T-helper 17 cell (primary cell): Measurements from ENCODE around the gene HRH4. TPM values are rescaled to one million over a fixed set of nuclear protein-coding genes. Genes with fewer than 3 reads are reported as not detected.

Experiments used
- ATAC-seq: fragments of 150-1000 bp; cut with Tn5 transposase; 2 replicates; pipeline ENCODE4 v1.10.0; 2021; ENCODE audit warnings: mild to moderate bottlenecking, moderate library complexity
- DNase-seq, 3 donors: peaks; one replicate each; pipeline versions ENCODE4 v3.0.0 to v3.0.0-alpha.2; 2020 to 2021
- H3K9me3 ChIP-seq: one replicate; pipeline ENCODE4 v1.7.0; 2013; ENCODE audit warnings: low read length, mild to moderate bottlenecking; ENCODE audit not compliant: control insufficient read depth, poor library complexity, severe bottlenecking
- H3K27ac Mint-ChIP-seq: one replicate; pipeline ENCODE4 v1.8.0; 2022; ENCODE audit warnings: mild to moderate bottlenecking, moderate library complexity, mixed read lengths
- H3K27me3 Mint-ChIP-seq: one replicate; pipeline ENCODE4 v1.8.0; 2022; ENCODE audit warnings: mixed read lengths
- H3K36me3 Mint-ChIP-seq: one replicate; pipeline ENCODE4 v1.8.0; 2022; ENCODE audit warnings: low read depth, mixed read lengths
- H3K4me1 Mint-ChIP-seq: one replicate; pipeline ENCODE4 v1.8.0; 2022; ENCODE audit warnings: mild to moderate bottlenecking, mixed read lengths
- H3K4me3 Mint-ChIP-seq: one replicate; pipeline ENCODE4 v1.8.0; 2022; ENCODE audit warnings: mild to moderate bottlenecking, moderate library complexity, mixed read lengths
- total RNA-seq, 4 donors: library from RNA in 2 of 4; stranded (reverse) in 2 of 4; gene quantifications; one replicate each; pipeline ENCODE4 v1.2.3 and lab custom pipeline; 2022 to 2026

HRH4 gene, protein sequence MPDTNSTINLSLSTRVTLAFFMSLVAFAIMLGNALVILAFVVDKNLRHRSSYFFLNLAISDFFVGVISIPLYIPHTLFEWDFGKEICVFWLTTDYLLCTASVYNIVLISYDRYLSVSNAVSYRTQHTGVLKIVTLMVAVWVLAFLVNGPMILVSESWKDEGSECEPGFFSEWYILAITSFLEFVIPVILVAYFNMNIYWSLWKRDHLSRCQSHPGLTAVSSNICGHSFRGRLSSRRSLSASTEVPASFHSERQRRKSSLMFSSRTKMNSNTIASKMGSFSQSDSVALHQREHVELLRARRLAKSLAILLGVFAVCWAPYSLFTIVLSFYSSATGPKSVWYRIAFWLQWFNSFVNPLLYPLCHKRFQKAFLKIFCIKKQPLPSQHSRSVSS
- total RNA-seq (1 to 10 TPM; 3.2 to 8.5 TPM), total RNA-seq (lab: John Stamatoyannopoulos, UW) (5.1 to 10.2 reads per million in 2 donors)

DNA sequence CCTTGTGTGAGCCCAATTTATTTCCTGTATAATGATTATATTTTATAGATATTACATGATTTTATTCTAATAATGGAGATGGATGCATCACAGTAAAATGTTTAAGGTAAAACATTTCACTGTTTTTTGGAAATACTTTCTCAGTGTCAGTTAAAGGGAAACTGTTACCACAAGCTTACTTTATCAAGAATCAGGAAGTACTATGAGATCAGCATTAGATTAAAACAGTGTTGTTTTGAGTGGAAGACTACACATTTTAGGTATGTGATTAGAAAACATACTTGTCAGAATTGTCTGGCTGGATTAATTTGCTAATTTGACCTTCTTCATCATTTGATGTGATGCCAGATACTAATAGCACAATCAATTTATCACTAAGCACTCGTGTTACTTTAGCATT is at the start of gene HRH4:
HRH4 (plus strand) TSS at position 250 of the 400 bp plus-strand sequence; CDS start at position 342, 92 bp downstream.
- H3K27me3 Mint-ChIP-seq = no peaks in the 10 kb centered on the region
- H3K9me3 ChIP-seq = no peaks in the 10 kb centered on the region
- DNase-seq = no peak
- H3K4me3 Mint-ChIP-seq = peak within 1 kb of the TSS; percentile 90
- peaks cover 23% of the 10 kb centered on the region for H3K4me1 Mint-ChIP-seq
- H3K36me3 Mint-ChIP-seq = peaks cover 7% of the 10 kb centered on the region
- peak within 1 kb of the TSS; percentile 84 for H3K27ac Mint-ChIP-seq
- ATAC-seq = peak; percentile 57

- Mint-ChIP-seq H3K4me3 (no peak overlapping the region), H3K27me3 (peaks cover 11% of the 10 kb centered on the region), H3K4me1 (no peaks in the 10 kb centered on the region), H3K36me3 (no peaks in the 10 kb centered on the region), H3K27ac (no peak overlapping the region)
- DNase-seq = no peak
- no peaks in the 10 kb centered on the region for H3K9me3 ChIP-seq
- ATAC-seq = no peak
Measured at GRCh38 chr18:24413148-24413547, 47.3 kb upstream of the HRH4 start.

DNA sequence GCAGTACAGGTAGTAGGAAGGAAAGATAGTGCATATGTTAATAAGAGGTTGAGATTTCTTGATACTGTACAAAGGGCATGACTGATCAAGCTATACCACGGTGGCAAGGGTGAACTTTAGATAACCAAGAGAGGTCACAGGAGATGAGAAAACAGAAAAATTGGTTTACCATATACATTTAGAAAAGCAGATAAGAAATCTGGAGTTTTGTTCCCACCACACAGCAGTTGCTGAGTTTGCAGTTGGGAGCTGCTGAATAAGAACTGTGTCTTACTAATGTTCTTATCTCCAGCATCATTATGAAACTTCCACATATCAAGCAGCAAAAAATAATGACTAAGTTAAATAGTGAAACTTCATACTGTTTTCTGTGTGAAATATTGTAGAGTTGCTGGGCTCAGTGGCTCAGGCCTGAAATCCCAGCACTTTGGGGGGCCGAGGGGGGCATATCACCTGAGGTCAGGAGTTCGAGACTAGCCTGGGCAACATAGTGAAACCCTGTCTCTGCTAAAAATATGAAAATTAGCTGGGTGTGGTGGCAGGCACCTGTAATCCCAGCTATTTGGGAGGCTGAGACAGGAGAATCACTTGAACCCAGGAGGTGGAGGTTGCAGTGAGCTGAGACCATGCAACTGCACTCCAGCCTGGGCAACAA is 46.0 kb upstream of the HRH4 start:
- H3K4me1 Mint-ChIP-seq = no peaks in the 10 kb centered on the region
- no peaks in the 10 kb centered on the region for H3K9me3 ChIP-seq
- H3K27ac Mint-ChIP-seq = no peak overlapping the region
- H3K4me3 Mint-ChIP-seq = no peak overlapping the region
- no peak for DNase-seq
- peaks cover 4% of the 10 kb centered on the region for H3K36me3 Mint-ChIP-seq
- peaks cover 16% of the 10 kb centered on the region for H3K27me3 Mint-ChIP-seq
- ATAC-seq = no peak

- peaks cover 4% of the 10 kb centered on the region for H3K36me3 Mint-ChIP-seq
- no peak overlapping the region for H3K4me3 Mint-ChIP-seq
- no peak overlapping the region for H3K27ac Mint-ChIP-seq
- peaks cover 19% of the 10 kb centered on the region for H3K27me3 Mint-ChIP-seq
- H3K4me1 Mint-ChIP-seq = no peaks in the 10 kb centered on the region
- H3K9me3 ChIP-seq = no peaks in the 10 kb centered on the region
- DNase-seq (no peak), ATAC-seq (no peak)
Measured at GRCh38 chr18:24417480-24417879, 43.0 kb upstream of the HRH4 start.

- Mint-ChIP-seq H3K27ac (no peak overlapping the region), H3K36me3 (peaks cover 9% of the 10 kb centered on the region), H3K4me3 (no peak overlapping the region), H3K27me3 (peaks cover 37% of the 10 kb centered on the region), H3K4me1 (no peaks in the 10 kb centered on the region)
- ATAC-seq = no peak
- no peaks in the 10 kb centered on the region for H3K9me3 ChIP-seq
- DNase-seq = no peak
Measured at GRCh38 chr18:24420551-24420950, 39.9 kb upstream of the HRH4 start.

GRCh38 chr18:24421831-24422230 is 38.6 kb upstream of the HRH4 start:
- no peaks in the 10 kb centered on the region for H3K9me3 ChIP-seq
- no peak for DNase-seq
- H3K4me1 Mint-ChIP-seq = peaks cover 1% of the 10 kb centered on the region
- peaks cover 11% of the 10 kb centered on the region for H3K36me3 Mint-ChIP-seq
- no peak overlapping the region for H3K27ac Mint-ChIP-seq
- peaks cover 37% of the 10 kb centered on the region for H3K27me3 Mint-ChIP-seq
- ATAC-seq = no peak
- H3K4me3 Mint-ChIP-seq = no peak overlapping the region

- peaks cover 13% of the 10 kb centered on the region for H3K4me1 Mint-ChIP-seq
- DNase-seq = no peak
- peaks cover 8% of the 10 kb centered on the region for H3K36me3 Mint-ChIP-seq
- ATAC-seq = no peak
- H3K9me3 ChIP-seq = no peaks in the 10 kb centered on the region
- H3K27me3 Mint-ChIP-seq = peaks cover 27% of the 10 kb centered on the region
- peak overlapping the region; percentile 84 for H3K4me3 Mint-ChIP-seq
- no peak overlapping the region for H3K27ac Mint-ChIP-seq
Measured at GRCh38 chr18:24426073-24426397, 34.4 kb upstream of the HRH4 start.

DNA sequence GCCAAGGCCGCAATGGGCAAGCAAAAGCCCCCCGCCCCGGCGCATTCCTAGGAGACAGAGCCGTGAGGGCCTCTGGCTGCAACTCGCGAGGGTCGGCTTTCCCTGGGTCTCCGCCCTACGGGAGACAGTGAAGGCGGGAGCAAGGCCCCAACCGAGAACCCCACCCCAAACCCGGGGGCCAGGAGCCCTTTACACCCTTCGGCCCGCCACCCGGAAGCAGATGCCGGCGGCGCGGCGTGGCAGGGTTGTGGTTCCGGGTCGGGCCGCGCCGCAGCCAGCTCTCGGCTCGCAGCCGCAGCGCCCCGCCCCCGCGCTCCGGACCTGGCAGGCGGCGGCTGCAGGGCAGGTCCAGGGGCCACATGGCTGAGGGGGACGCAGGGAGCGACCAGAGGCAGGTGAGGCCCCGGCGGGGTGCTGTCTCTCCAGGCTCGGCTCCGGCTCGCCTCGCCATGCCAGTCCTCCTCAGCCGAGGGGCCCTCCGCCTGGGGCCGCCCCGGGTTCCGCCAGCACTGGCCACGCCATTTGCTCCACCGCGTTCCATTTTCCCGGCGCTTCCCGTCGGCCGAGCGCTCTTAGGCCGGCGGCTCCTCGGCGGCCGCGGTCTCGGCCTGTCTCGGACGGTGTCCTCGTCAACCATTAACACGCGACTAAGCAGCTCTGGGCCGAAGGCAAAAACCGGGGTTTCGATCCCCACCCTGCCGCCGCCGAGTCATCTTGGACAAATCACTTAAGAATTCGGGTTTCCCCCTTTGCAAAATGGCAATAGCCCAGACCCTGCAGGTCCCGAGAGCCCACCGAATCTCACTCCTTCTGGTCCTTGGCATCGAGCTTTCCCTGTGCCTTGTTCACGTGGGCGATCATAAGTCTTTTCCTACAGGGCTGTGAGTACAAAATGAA is 33.8 kb upstream of the HRH4 start, which contains the start of gene IMPACT:
IMPACT (plus strand) TSS at position 273 of the 897 bp plus-strand sequence; CDS start at position 360, 87 bp downstream.
- ATAC-seq = peak; percentile 94
- Mint-ChIP-seq H3K4me3 (peak within 1 kb of the TSS; percentile 84), H3K27me3 (peaks cover 26% of the 10 kb centered on the region), H3K36me3 (peaks cover 10% of the 10 kb centered on the region), H3K4me1 (peaks cover 13% of the 10 kb centered on the region), H3K27ac (peak within 1 kb of the TSS; percentile 91)
- DNase-seq = peak; percentile 67 to 78 (median 70)
- H3K9me3 ChIP-seq = no peaks in the 10 kb centered on the region

DNA sequence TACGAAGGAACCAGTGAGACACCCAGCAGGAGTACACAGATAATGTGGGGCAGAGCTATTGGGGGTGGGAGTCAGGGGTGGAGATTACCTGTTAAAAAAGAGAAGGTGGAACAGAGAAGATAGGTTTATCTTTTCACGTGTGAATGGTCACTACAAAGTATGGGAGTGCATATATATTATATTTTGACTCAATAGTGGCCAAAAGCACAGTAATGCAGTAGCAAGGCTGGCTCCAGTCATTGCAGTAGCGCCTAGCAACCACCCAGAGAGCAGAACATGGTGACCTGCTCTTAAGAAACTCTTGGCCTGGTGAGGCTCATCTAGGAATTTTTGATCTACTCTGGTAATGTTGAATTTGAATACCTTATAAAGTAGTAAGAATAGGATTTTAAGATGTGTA is 33.0 kb upstream of the HRH4 start:
- Mint-ChIP-seq H3K4me1 (peaks cover 13% of the 10 kb centered on the region), H3K4me3 (peak overlapping the region; percentile 84), H3K36me3 (peaks cover 11% of the 10 kb centered on the region), H3K27ac (peak overlapping the region; percentile 91), H3K27me3 (peaks cover 18% of the 10 kb centered on the region)
- DNase-seq (no peak), ATAC-seq (no peak)
- no peaks in the 10 kb centered on the region for H3K9me3 ChIP-seq

DNA sequence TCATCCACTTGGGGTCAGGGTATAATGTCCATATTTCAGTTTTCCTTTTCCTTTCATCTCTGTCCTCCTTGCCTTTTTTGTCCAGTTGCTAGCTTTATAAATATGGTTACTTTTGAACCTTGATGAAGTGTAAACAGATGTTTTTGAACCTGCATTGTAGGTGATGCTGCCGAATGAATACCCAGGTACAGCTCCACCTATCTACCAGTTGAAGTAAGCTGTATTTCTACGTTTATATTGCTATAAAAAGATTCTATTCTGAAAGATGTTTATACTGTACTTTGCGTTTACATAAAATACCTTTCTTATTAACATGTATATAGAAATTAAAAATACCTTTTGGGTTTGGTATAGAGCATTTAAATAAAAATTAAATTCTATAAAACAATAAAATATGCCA is 31.7 kb upstream of the HRH4 start:
- no peak for ATAC-seq
- Mint-ChIP-seq H3K4me3 (no peak overlapping the region), H3K27ac (no peak overlapping the region), H3K4me1 (peaks cover 13% of the 10 kb centered on the region), H3K27me3 (peaks cover 5% of the 10 kb centered on the region), H3K36me3 (peaks cover 13% of the 10 kb centered on the region)
- no peak for DNase-seq
- H3K9me3 ChIP-seq = no peaks in the 10 kb centered on the region

GRCh38 chr18:24429188-24429587 is 31.2 kb upstream of the HRH4 start:
- Mint-ChIP-seq H3K4me3 (no peak overlapping the region), H3K36me3 (peaks cover 11% of the 10 kb centered on the region), H3K27ac (no peak overlapping the region), H3K27me3 (peaks cover 5% of the 10 kb centered on the region), H3K4me1 (peaks cover 13% of the 10 kb centered on the region)
- no peaks in the 10 kb centered on the region for H3K9me3 ChIP-seq
- no peak for ATAC-seq
- no peak for DNase-seq

DNA sequence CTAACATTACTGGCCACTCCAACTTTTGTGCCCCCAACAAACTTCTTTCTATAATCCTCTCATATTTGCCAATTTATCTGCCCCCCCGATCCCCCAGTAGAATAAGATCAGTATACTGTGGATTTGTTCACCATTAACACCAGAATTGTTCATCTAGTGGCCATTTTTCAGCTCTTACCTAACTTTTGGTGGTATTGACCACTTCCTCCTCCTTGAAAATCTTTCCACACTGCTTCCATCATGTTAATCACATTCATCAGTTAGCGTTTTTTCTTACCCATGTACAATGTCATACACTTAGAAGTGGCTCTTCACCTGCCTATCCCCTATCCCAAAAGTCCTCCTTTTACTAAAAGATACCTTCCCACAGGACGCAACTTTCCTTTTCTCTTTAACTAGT is 27.8 kb upstream of the HRH4 start:
- H3K4me3 Mint-ChIP-seq = no peak overlapping the region
- no peaks in the 10 kb centered on the region for H3K27me3 Mint-ChIP-seq
- peaks cover 20% of the 10 kb centered on the region for H3K4me1 Mint-ChIP-seq
- no peak overlapping the region for H3K27ac Mint-ChIP-seq
- DNase-seq (no peak), ATAC-seq (no peak)
- H3K36me3 Mint-ChIP-seq = peaks cover 14% of the 10 kb centered on the region
- H3K9me3 ChIP-seq = no peaks in the 10 kb centered on the region

DNA sequence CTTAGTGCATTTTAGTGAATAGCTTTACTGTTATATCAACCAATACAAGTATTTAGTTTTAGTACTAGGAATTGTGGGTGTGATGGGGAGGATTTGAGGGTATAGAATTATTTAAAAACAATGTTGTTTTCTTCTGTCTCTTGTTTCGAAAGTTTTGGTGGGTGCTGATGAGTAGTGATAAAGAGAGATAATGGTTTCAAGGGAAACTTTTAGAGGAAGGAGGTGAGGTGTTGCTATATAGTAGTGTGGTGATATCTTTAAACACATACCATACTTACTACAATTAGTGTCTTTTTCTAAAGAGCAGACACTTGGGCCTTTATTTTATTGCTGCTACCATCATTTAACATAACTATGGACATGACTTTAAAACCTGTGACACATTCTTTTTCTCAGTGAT is 23.5 kb upstream of the HRH4 start:
- Mint-ChIP-seq H3K4me3 (no peak overlapping the region), H3K27me3 (no peaks in the 10 kb centered on the region), H3K27ac (peak overlapping the region; percentile 69), H3K36me3 (peaks cover 18% of the 10 kb centered on the region), H3K4me1 (peaks cover 11% of the 10 kb centered on the region)
- no peak for DNase-seq
- H3K9me3 ChIP-seq = no peaks in the 10 kb centered on the region
- ATAC-seq = no peak
